Endothelial cell of umbilical vein (primary cell): Measurements from ENCODE around the gene MAML3. TPM values are rescaled to one million over a fixed set of nuclear protein-coding genes. Genes with fewer than 3 reads are reported as not detected.

Experiments
- BruUV-seq: library from RNA; stranded (reverse); fragments of 400-500 nt; replicated peaks from 2 replicates; lab custom pipeline; 2021; lab: Mats Ljungman, UMichigan
- CTCF ChIA-PET: fragments of 300-600, 350-600 bp; sonication (Branson Sonifier 250); formaldehyde crosslinking; loops from one replicate; lab custom pipeline; 2021; ENCODE audit warnings: antibody characterized with exemption, inconsistent platforms; lab: Charles Lee
- POLR2A ChIA-PET: fragments of 300-600, 350-600 bp; sonication (Branson Sonifier 250); formaldehyde crosslinking; loops from one replicate; lab custom pipeline; 2021; ENCODE audit warnings: antibody characterized with exemption, inconsistent platforms; lab: Charles Lee
- DNase-seq: peaks from one replicate; pipeline ENCODE4 v3.0.0-alpha.2; 2011; ENCODE audit warnings: low read depth, low spot score
- FAIRE-seq: peaks from 2 replicates; lab custom pipeline; 2011; peaks lifted over from hg19 to GRCh38; lab: Jason Lieb, UNC
- H2AFZ ChIP-seq: 2 replicates; pipeline ENCODE4 v1.6.0; 2012; ENCODE audit warnings: low read depth, low read length, control low read depth, inconsistent platforms
- H3K27ac ChIP-seq: 2 replicates; pipeline ENCODE4 v1.5.1; 2011; ENCODE audit warnings: low read depth, mild to moderate bottlenecking, control low read depth, low read length, moderate library complexity; ENCODE audit not compliant: insufficient read depth
- H3K27me3 ChIP-seq, 2 experiments: 2 replicates each; pipeline versions ENCODE4 v1.6.0 to v1.6.1; 2011; ENCODE audit warnings: low read length in 2 of 2, mixed read lengths in 1 of 2; ENCODE audit not compliant: control insufficient read depth in 2 of 2, insufficient read depth in 2 of 2
- H3K36me3 ChIP-seq, 2 experiments: 2 replicates in 1 of 2; 3 replicates in 1 of 2; pipeline ENCODE4 v1.5.1; 2011; ENCODE audit warnings: low read length in 2 of 2, mild to moderate bottlenecking in 1 of 2, moderate library complexity in 1 of 2; ENCODE audit not compliant: control insufficient read depth in 2 of 2, insufficient read depth in 2 of 2; ENCODE audit errors: extremely low read depth in 1 of 2
- H3K4me1 ChIP-seq: 3 replicates; pipeline ENCODE4 v1.5.1; 2011; ENCODE audit warnings: mild to moderate bottlenecking, low read length; ENCODE audit not compliant: control insufficient read depth, insufficient read depth; ENCODE audit errors: extremely low read depth
- H3K4me2 ChIP-seq: 2 replicates; pipeline ENCODE4 v1.6.1; 2011; ENCODE audit warnings: low read length, control low read depth, mixed read lengths; ENCODE audit not compliant: insufficient read depth
- H3K4me3 ChIP-seq, 3 experiments: fragments of 200-600 bp in 1 of 3; sonication (generic), shearing (Covaris generic) in 1 of 3; replicated peaks in 1 of 3; 2 replicates each; pipeline ENCODE4 v1.5.1; 2011 to 2016; ENCODE audit warnings: control low read depth in 3 of 3, low read length in 3 of 3, mild to moderate bottlenecking in 2 of 3, inconsistent platforms in 1 of 3, low read depth in 1 of 3, moderate library complexity in 1 of 3; ENCODE audit not compliant: insufficient read depth in 1 of 3
- H3K79me2 ChIP-seq: 2 replicates; pipeline ENCODE4 v1.6.0; 2012; ENCODE audit warnings: low read length, inconsistent platforms; ENCODE audit not compliant: control insufficient read depth, insufficient read depth
- H3K9ac ChIP-seq: replicated peaks from 2 replicates; pipeline ENCODE3; 2011; ENCODE audit warnings: low read length, control low read depth; ENCODE audit not compliant: insufficient read depth; ENCODE audit errors: extremely low read depth
- H3K9me1 ChIP-seq: replicated peaks from 3 replicates; pipeline ENCODE4 v1.6.0; 2011; ENCODE audit warnings: mild to moderate bottlenecking, low read length; ENCODE audit not compliant: control insufficient read depth, insufficient read depth; ENCODE audit errors: extremely low read depth
- H3K9me3 ChIP-seq: replicated peaks from 2 replicates; pipeline ENCODE4 v1.5.1; 2012; ENCODE audit warnings: low read length, inconsistent platforms; ENCODE audit not compliant: control insufficient read depth, insufficient read depth
- H4K20me1 ChIP-seq: replicated peaks from 2 replicates; pipeline ENCODE3; 2011; ENCODE audit warnings: mild to moderate bottlenecking, low read length; ENCODE audit not compliant: control insufficient read depth, insufficient read depth; ENCODE audit errors: extremely low read depth
- EZH2 ChIP-seq: IDR thresholded peaks from 2 replicates; pipeline ENCODE4 v1.6.1; 2012; ENCODE audit warnings: borderline replicate concordance, low read depth, mild to moderate bottlenecking, moderate library complexity, low read length, inconsistent platforms; ENCODE audit not compliant: severe bottlenecking
- FOS ChIP-seq: IDR thresholded peaks from 2 replicates; pipeline ENCODE4 v1.6.1; 2011; ENCODE audit warnings: mild to moderate bottlenecking, low read length, moderate library complexity, borderline replicate concordance; ENCODE audit not compliant: insufficient read depth
- JUN ChIP-seq: IDR thresholded peaks from 2 replicates; pipeline ENCODE4 v1.6.1; 2011; ENCODE audit warnings: borderline replicate concordance, low read depth; ENCODE audit not compliant: insufficient read length, insufficient read depth
- MYC ChIP-seq: IDR thresholded peaks from one replicate; pipeline ENCODE4 v1.6.1; 2011; ENCODE audit warnings: mild to moderate bottlenecking, low read depth, low read length
- POLR2A ChIP-seq: IDR thresholded peaks from 2 replicates; pipeline ENCODE4 v1.6.1; 2012; ENCODE audit warnings: low read depth, mild to moderate bottlenecking, control low read depth, low read length
- POLR2AphosphoS5 ChIP-seq: IDR thresholded peaks from 2 replicates; pipeline ENCODE4 v1.6.1; 2012; ENCODE audit warnings: low read depth, mild to moderate bottlenecking, control low read depth, low read length, moderate library complexity; ENCODE audit not compliant: insufficient read depth
- dilution Hi-C: fragments of 300-500 bp; cut with MboI; formaldehyde crosslinking; loops from one replicate; pipeline ENCODE4 v1.15.0; 2019; ENCODE audit warnings: low sequenced_read_pairs; ENCODE audit not compliant: extremely low pct_ligation_motif_present
- intact Hi-C: fragments of 100-400 bp; cut with micrococcal nuclease; formaldehyde crosslinking; loops from one replicate; pipeline ENCODE4 v1.10.0; 2022
- polyA plus RNA-seq, 4 experiments: library from polyadenylated mRNA; depleted of rRNA in 3 of 4; stranded (reverse) in 3 of 4; unstranded in 1 of 4; fragments of >200 nt; gene quantifications; 2 replicates each; pipeline versions ENCODE4 v1.2.1 to v1.2.3, GENCODE V29; 2011 to 2012; ENCODE audit warnings: missing spikeins in 1 of 4
- total RNA-seq: library from RNA; stranded (reverse); gene quantifications from 2 replicates; pipeline ENCODE4 v1.2.3, GENCODE V29; 2021
- TF ChIP-seq, protein P1 (sequence below): IDR thresholded peaks from 2 replicates; pipeline ENCODE4 v1.6.1; 2011; ENCODE audit not compliant: insufficient read depth, insufficient read length
- TF ChIP-seq, protein P2 (sequence below), 2 donors: IDR thresholded peaks; 1 replicate in 1 of 2; 2 replicates in 1 of 2; pipeline ENCODE4 v1.5.1; 2011; ENCODE audit warnings: low read length in 2 of 2, mild to moderate bottlenecking in 2 of 2, moderate library complexity in 2 of 2, control low read depth in 1 of 2, inconsistent platforms in 1 of 2, low read depth in 1 of 2; ENCODE audit not compliant: insufficient read depth in 1 of 2; ENCODE audit errors: extremely low read depth in 1 of 2

MAML3 gene
- total and polyA plus RNA-seq, 2 donors (not counting 3 experiments of a cell fraction or from before 2014, with no cell fraction given), result 14.0 to 20.3 TPM

DNA sequence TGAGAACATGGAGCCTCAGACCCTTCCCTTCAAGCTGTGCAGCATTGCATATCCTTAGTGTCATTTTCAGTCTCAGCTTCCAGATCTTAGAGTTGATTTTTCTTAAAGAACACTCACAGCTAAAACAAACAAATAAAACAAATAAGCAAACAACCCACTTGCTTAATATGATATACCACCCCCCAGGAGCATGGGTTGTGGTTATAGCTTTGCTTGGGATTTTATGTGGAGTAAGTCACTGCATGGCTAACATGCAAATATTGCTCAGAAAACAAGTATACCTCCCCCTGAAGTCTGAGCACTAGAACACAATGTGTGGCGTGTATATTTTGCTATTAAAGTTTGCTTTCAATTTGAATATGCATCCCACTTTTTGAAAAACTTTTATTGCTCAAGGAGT is 409.8 kb downstream of the MAML3 start:
- H3K4me2 ChIP-seq, result no peak overlapping the region
- ChIA-PET CTCF (no interaction called here), POLR2A (no interaction called here)
- H3K9ac ChIP-seq, result no peak overlapping the region
- H2AFZ ChIP-seq, result no peak overlapping the region
- FAIRE-seq (no peak), DNase-seq (no peak)
- no peaks in the 10 kb centered on the region for H3K27me3 ChIP-seq
- H3K9me3 ChIP-seq, result no peaks in the 10 kb centered on the region
- dilution Hi-C loops, result no loop called here
- no peak for TF ChIP-seq FOS
- no peak for TF ChIP-seq POLR2A
- TF ChIP-seq, protein P1, sequence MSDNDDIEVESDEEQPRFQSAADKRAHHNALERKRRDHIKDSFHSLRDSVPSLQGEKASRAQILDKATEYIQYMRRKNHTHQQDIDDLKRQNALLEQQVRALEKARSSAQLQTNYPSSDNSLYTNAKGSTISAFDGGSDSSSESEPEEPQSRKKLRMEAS, result no peak
- no peak for TF ChIP-seq JUN
- TF ChIP-seq, protein P2, sequence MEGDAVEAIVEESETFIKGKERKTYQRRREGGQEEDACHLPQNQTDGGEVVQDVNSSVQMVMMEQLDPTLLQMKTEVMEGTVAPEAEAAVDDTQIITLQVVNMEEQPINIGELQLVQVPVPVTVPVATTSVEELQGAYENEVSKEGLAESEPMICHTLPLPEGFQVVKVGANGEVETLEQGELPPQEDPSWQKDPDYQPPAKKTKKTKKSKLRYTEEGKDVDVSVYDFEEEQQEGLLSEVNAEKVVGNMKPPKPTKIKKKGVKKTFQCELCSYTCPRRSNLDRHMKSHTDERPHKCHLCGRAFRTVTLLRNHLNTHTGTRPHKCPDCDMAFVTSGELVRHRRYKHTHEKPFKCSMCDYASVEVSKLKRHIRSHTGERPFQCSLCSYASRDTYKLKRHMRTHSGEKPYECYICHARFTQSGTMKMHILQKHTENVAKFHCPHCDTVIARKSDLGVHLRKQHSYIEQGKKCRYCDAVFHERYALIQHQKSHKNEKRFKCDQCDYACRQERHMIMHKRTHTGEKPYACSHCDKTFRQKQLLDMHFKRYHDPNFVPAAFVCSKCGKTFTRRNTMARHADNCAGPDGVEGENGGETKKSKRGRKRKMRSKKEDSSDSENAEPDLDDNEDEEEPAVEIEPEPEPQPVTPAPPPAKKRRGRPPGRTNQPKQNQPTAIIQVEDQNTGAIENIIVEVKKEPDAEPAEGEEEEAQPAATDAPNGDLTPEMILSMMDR (IDR thresholded peaks at IDR 0.05; ENCODE audit: extremely low read depth in 1 of 2, insufficient read depth in 1 of 2, low read depth in 1 of 2, low read length in 2 of 2), result no peak
- TF ChIP-seq POLR2AphosphoS5, result no peak
- TF ChIP-seq EZH2, result no peak
- TF ChIP-seq MYC, result no peak
- H4K20me1 ChIP-seq, result no peaks in the 10 kb centered on the region
- peaks cover 14% of the 10 kb centered on the region for H3K4me1 ChIP-seq
- no peaks in the 10 kb centered on the region for H3K9me1 ChIP-seq
- H3K27ac ChIP-seq, result no peak overlapping the region
- no peaks in the 10 kb centered on the region for H3K36me3 ChIP-seq
- BruUV-seq, result no TSS peak
- intact Hi-C loops, result no loop called here
- no peak overlapping the region for H3K4me3 ChIP-seq
- no peaks in the 10 kb centered on the region for H3K79me2 ChIP-seq
